IMR-90 (cell line): ENCODE data around the gene TGFB2. TPM values are rescaled to one million over a fixed set of nuclear protein-coding genes. Genes with fewer than 3 reads are reported as not detected.

Source experiments
- ATAC-seq: fragments of 200-7000 bp; cut with Tn5 transposase; 2 replicates; pipeline ENCODE4 v1.9.1; 2020; ENCODE audit warnings: low read depth, mild to moderate bottlenecking, moderate library complexity
- BruUV-seq: library from RNA; stranded (reverse); fragments of 400-500 nt; replicated peaks from 2 replicates; lab custom pipeline; 2021; lab: Mats Ljungman, UMichigan
- CTCF ChIA-PET: fragments of 300-600 bp; formaldehyde crosslinking; extraction: SDS; loops from one replicate; lab custom pipeline; 2021; ENCODE audit warnings: antibody characterized with exemption; lab: Yijun Ruan, JAX
- POLR2A ChIA-PET: fragments of 300-600 bp; sonication (Branson Sonifier 250); formaldehyde crosslinking; loops from one replicate; lab custom pipeline; 2022; ENCODE audit warnings: antibody characterized with exemption; ENCODE audit not compliant: unreplicated experiment; lab: Charles Lee
- DNase-seq: peaks from one replicate; pipeline ENCODE4 v3.0.0; 2013
- H2AFZ ChIP-seq: replicated peaks from 2 replicates; pipeline ENCODE3; 2013; ENCODE audit warnings: low read length, mild to moderate bottlenecking; ENCODE audit not compliant: poor library complexity
- H2AK5ac ChIP-seq: 2 replicates; pipeline ENCODE4 v1.6.1; 2013; ENCODE audit warnings: low read depth, low read length, inconsistent platforms
- H2AK9ac ChIP-seq: replicated peaks from 2 replicates; pipeline ENCODE3; 2013; ENCODE audit warnings: mild to moderate bottlenecking, low read depth, low read length, moderate library complexity; ENCODE audit not compliant: poor library complexity
- H2BK120ac ChIP-seq: 2 replicates; pipeline ENCODE4 v1.6.1; 2013; ENCODE audit warnings: low read depth, low read length, inconsistent platforms
- H2BK15ac ChIP-seq: 3 replicates; pipeline ENCODE4 v1.6.1; 2013; ENCODE audit warnings: low read depth, low read length, inconsistent platforms
- H2BK20ac ChIP-seq: 2 replicates; pipeline ENCODE4 v1.6.1; 2013; ENCODE audit warnings: low read depth, mild to moderate bottlenecking, inconsistent platforms, low read length, moderate library complexity
- H2BK5ac ChIP-seq: 2 replicates; pipeline ENCODE4 v1.6.1; 2013; ENCODE audit warnings: mild to moderate bottlenecking, low read depth, low read length, inconsistent platforms; ENCODE audit not compliant: poor library complexity, severe bottlenecking
- H3K14ac ChIP-seq: replicated peaks from 2 replicates; pipeline ENCODE4 v1.6.1; 2013; ENCODE audit warnings: low read depth, low read length, inconsistent platforms
- H3K18ac ChIP-seq: 2 replicates; pipeline ENCODE4 v1.6.1; 2013; ENCODE audit warnings: low read depth, low read length, control low read depth
- H3K23ac ChIP-seq: 2 replicates; pipeline ENCODE4 v1.6.1; 2013; ENCODE audit warnings: low read depth, low read length, inconsistent platforms
- H3K27ac ChIP-seq: 2 replicates; pipeline ENCODE4 v1.5.1; 2013; ENCODE audit warnings: mild to moderate bottlenecking, control low read depth, low read length; ENCODE audit not compliant: insufficient read depth
- H3K27me3 ChIP-seq: 2 replicates; pipeline ENCODE4 v1.6.1; 2013; ENCODE audit warnings: low read length; ENCODE audit not compliant: control insufficient read depth, insufficient read depth
- H3K36me3 ChIP-seq: 2 replicates; pipeline ENCODE4 v1.6.1; 2013; ENCODE audit warnings: low read length, mixed read lengths; ENCODE audit not compliant: control insufficient read depth, insufficient read depth
- H3K4ac ChIP-seq: 2 replicates; pipeline ENCODE4 v1.6.1; 2013; ENCODE audit warnings: low read depth, low read length, inconsistent platforms
- H3K4me1 ChIP-seq: 2 replicates; pipeline ENCODE4 v1.6.1; 2013; ENCODE audit warnings: low read length, mixed read lengths; ENCODE audit not compliant: control insufficient read depth, insufficient read depth
- H3K4me2 ChIP-seq: 2 replicates; pipeline ENCODE4 v1.6.1; 2013; ENCODE audit warnings: low read depth, mild to moderate bottlenecking, control low read depth, low read length, moderate library complexity
- H3K4me3 ChIP-seq: 2 replicates; pipeline ENCODE4 v1.5.1; 2013; ENCODE audit warnings: low read depth, mild to moderate bottlenecking, control low read depth, low read length, moderate library complexity; ENCODE audit not compliant: insufficient read depth
- H3K56ac ChIP-seq: 2 replicates; pipeline ENCODE4 v1.6.1; 2013; ENCODE audit warnings: low read length, inconsistent platforms; ENCODE audit not compliant: insufficient read depth; ENCODE audit errors: extremely low read depth
- H3K79me1 ChIP-seq, 2 experiments: 2 replicates each; pipeline ENCODE4 v1.6.1; 2013; ENCODE audit warnings: low read length in 2 of 2, inconsistent platforms in 1 of 2, low read depth in 1 of 2
- H3K9ac ChIP-seq: 2 replicates; pipeline ENCODE4 v1.6.1; 2013; ENCODE audit warnings: low read depth, low read length, control low read depth
- H3K9me1 ChIP-seq: 2 replicates; pipeline ENCODE4 v1.6.1; 2013; ENCODE audit warnings: low read length, inconsistent platforms; ENCODE audit not compliant: insufficient read depth
- H3K9me3 ChIP-seq: 2 replicates; pipeline ENCODE4 v1.6.1; 2013; ENCODE audit warnings: low read length; ENCODE audit not compliant: control insufficient read depth, insufficient read depth
- H4K20me1 ChIP-seq: 2 replicates; pipeline ENCODE4 v1.6.1; 2013; ENCODE audit warnings: low read length, inconsistent platforms; ENCODE audit not compliant: insufficient read depth
- H4K5ac ChIP-seq: 2 replicates; pipeline ENCODE4 v1.6.1; 2013; ENCODE audit warnings: mild to moderate bottlenecking, low read depth, low read length, control low read depth
- H4K8ac ChIP-seq, 2 experiments: 2 replicates each; pipeline ENCODE4 v1.6.1; 2013; ENCODE audit warnings: low read depth in 2 of 2, low read length in 2 of 2, control low read depth in 1 of 2, inconsistent platforms in 1 of 2
- H4K91ac ChIP-seq: 2 replicates; pipeline ENCODE4 v1.6.1; 2013; ENCODE audit warnings: low read depth, low read length, inconsistent platforms; ENCODE audit not compliant: insufficient read depth
- ELK1 ChIP-seq: fragments of 150-350 bp; IDR thresholded peaks from 2 replicates; pipeline ENCODE4 v1.6.1; 2016; ENCODE audit warnings: low read depth, mild to moderate bottlenecking, low read length, moderate library complexity, borderline replicate concordance
- SMC3 ChIP-seq: fragments of 150-350 bp; IDR thresholded peaks from 2 replicates; pipeline ENCODE4 v1.6.1; 2016; ENCODE audit warnings: low read depth, mild to moderate bottlenecking, antibody characterized with exemption, low read length, moderate library complexity
- WGBS, 2 experiments: methylation state at CpG; one replicate each; pipeline versions ENCODE4 v1.1.5 to v1.1.7; 2013; ENCODE audit warnings: missing lambda C conversion rate in 2 of 2; ENCODE audit not compliant: insufficient read length in 1 of 2; ENCODE audit errors: extremely low coverage in 2 of 2; 5-methylcytosine and 5-hydroxymethylcytosine counted together
- dilution Hi-C: fragments of 300-500 bp; cut with HindIII; formaldehyde crosslinking; loops from one replicate; pipeline ENCODE4 v1.14.3; 2018; ENCODE audit warnings: low sequenced_read_pairs; ENCODE audit not compliant: unreplicated experiment
- in situ Hi-C: fragments of 300-500 bp; cut with MboI; formaldehyde crosslinking; loops from 3 replicates; pipeline ENCODE4 v1.14.3; 2019; ENCODE audit warnings: low sequenced_read_pairs, inconsistent platforms, mixed read lengths
- intact Hi-C: fragments of 100-400 bp; cut with micrococcal nuclease; formaldehyde crosslinking; loops from 2 replicates; pipeline ENCODE4 v1.10.0; 2022
- polyA plus RNA-seq, 3 experiments: library from polyadenylated mRNA; depleted of rRNA; stranded (reverse); fragments of >200 nt; gene quantifications; 2 replicates each; pipeline ENCODE4 v1.2.3, GENCODE V29; 2012; ENCODE audit warnings: low replicate concordance in 1 of 3
- total RNA-seq: library from RNA; depleted of rRNA; stranded (reverse); fragments of >200 nt; gene quantifications from 2 replicates; pipeline ENCODE4 v1.2.3, GENCODE V29; 2012

TGFB2 gene
- total and polyA plus RNA-seq, 2 of the 4 experiments (the other 2 are of a cell fraction), result 3.7 to 3.8 TPM

DNA sequence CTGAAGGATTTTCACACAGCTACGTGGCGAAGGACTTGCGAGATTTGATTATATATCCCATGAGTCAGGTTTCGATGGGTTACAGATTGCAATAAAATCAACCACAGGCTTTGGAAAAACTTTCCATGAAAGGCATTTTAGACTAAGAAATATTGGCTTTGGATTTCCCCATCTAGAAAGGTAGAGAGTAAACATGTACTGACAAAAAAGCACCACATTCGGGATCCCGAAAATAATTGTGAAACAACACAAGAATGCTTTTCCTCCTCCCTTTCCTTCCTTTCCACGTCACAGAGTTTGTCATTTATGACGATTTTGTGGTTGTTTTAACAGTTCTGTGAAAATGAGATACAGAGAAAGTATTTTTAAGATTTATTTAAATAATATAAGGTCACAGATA is 38.5 kb downstream of the TGFB2 start:
- no peak overlapping the region for H2AFZ ChIP-seq
- H3K9me3 ChIP-seq, result no peaks in the 10 kb centered on the region
- no peak overlapping the region for H2BK5ac ChIP-seq
- H3K79me1 ChIP-seq, result peaks cover 3 to 5% of the 10 kb centered on the region in 2 experiments; a peak in 3 of 4 replicates
- no peak overlapping the region for H3K56ac ChIP-seq
- ATAC-seq, result no peak
- in situ Hi-C loops, result no loop called here
- no peak for TF ChIP-seq ELK1
- no peak for TF ChIP-seq SMC3
- no peak overlapping the region for H3K23ac ChIP-seq
- dilution Hi-C loops, result no loop called here
- H4K91ac ChIP-seq, result no peak overlapping the region
- no peak overlapping the region for H2BK20ac ChIP-seq
- no peaks in the 10 kb centered on the region for H3K27me3 ChIP-seq
- no peak overlapping the region for H3K27ac ChIP-seq
- no peak overlapping the region for H2AK5ac ChIP-seq
- CTCF ChIA-PET, result interaction anchor here (0.5 to 0.8 kb wide), 2 partner anchors 566 to 616 kb away, joined by 3 to 4 read pairs; no protein-coding TSS in a partner anchor
- no CpG with 5 or more reads among the region's 8 CpGs for WGBS, 2 experiments
- no peaks in the 10 kb centered on the region; the same call in 1 of the 2 replicates for H3K36me3 ChIP-seq
- H2BK120ac ChIP-seq, result no peak overlapping the region
- H3K4me3 ChIP-seq, result no peak overlapping the region
- H4K8ac ChIP-seq, result no peak overlapping the region
- H2AK9ac ChIP-seq, result no peak overlapping the region
- no TSS peak for BruUV-seq
- H4K20me1 ChIP-seq, result no peaks in the 10 kb centered on the region
- no peak overlapping the region for H4K5ac ChIP-seq
- H3K18ac ChIP-seq, result no peak overlapping the region
- DNase-seq, result no peak
- H3K4me1 ChIP-seq, result peaks cover 5% of the 10 kb centered on the region
- H3K9ac ChIP-seq, result no peak overlapping the region
- 0 out of 3 replicates have a peak overlapping the region, but pooled peaks have one; percentile 7 for H2BK15ac ChIP-seq
- no peak overlapping the region for H3K4me2 ChIP-seq
- peaks cover 3% of the 10 kb centered on the region; the same call in 1 of the 2 replicates for H3K9me1 ChIP-seq
- H3K4ac ChIP-seq, result no peak overlapping the region
- intact Hi-C loops, result no loop called here
- POLR2A ChIA-PET, result no interaction called here
- no peak overlapping the region for H3K14ac ChIP-seq
